HG03442 (cell line): ENCODE data around the gene MRPS6.

Experiments
- ATAC-seq: cut with Tn5 transposase; IDR thresholded peaks from one replicate; pipeline ENCODE4 v1.9.1; 2021; ENCODE audit warnings: mild to moderate bottlenecking, moderate library complexity; ENCODE audit not compliant: unreplicated experiment

The MRPS6 gene

GRCh38 chr21:34073032-34073748, at the start of gene MRPS6, which contains the start of gene SLC5A3:
MRPS6 (plus strand) TSS chr21:34073578; CDS start chr21:34073701, 123 bp downstream.
SLC5A3 (plus strand) TSS chr21:34073578; CDS start chr21:34095199, 21,621 bp downstream.
- ATAC-seq: peak; percentile 70

DNA sequence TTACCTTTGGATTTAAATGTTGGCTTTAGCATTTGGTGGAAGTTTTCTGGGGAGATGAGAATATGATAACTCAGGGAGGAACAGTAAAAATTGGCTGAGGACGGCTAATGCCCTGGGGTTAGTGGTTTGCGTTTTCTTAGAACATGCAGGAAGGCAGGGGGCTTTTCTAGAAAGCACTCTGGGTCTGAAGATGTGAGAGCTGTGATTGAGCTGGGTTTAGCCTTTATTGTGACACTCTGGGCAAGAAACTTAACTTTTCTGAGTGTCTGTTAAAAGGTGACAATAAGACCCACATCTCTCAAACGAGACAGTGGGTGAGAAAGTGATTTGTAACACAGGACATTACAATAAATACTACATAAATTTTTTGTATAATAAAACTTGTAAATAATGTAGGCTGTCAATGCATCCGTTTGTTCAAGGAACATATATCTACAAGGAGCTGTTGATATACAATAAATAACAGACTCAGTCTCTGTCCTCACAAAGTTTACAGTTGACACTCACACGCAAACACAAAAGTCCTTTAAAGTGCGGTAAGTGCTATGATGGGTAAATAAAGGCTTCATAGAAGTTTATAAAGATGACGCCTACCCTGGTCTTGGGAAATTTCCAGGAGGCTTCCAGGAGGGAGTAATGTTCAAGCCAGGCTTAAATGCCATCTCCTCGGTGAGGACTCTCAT, 49.5 kb upstream of the MRPS6 start:
- no peak for ATAC-seq

DNA sequence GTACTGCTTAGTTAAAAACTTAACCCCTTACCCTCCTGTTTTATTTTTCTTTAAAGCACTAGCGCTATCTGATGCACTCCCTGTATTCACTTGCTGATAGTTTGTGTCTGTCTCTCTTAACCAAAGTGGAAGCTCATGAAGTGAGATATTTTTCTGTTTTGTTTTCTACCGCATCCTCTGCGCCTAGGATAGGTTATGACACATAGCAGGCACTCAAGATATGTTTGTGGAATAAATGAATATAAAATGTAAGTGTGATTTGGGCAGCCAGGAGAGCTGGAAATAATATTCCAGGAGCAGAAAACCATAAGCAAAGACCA, 49.0 kb upstream of the MRPS6 start:
- ATAC-seq: no peak

GRCh38 chr21:34027721-34028461, 45.5 kb upstream of the MRPS6 start:
- ATAC-seq: no peak

DNA sequence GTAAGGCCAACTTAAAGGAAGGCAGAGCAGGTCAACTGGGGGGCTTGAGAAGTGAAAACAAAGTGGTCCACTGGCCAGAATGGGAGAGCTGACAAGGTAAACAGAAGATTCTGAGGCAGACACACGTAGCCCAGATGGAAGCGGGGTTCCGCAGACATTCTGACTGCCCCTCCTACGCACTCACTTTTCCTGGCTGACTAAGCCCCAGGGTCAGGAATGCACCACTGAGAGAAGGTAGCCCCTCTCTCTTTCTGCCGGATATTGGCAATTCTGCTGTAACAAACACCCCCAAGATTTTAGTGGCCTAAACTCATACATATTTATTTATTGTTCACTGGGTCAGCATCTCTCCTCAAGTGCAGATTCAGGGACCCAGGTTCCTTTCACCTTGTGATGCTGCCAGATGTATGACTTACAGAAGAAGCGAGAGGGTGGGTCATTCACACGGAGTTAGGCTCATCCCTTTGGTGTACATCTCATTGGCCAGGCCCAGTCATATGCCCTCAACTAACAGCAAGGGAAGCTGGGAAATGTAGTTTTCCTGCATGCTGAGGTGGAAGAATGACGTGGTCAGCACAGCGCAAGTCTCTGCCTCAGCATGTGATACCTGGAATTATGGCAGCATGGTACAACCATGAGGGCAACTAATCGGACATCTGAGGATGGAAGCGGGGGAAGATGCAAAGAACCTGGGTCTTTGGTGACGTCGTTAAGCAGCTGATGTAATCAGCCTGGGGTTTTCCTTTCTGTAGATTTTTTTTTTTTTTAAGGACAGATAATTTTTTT, 43.4 kb upstream of the MRPS6 start:
- ATAC-seq: peak; percentile 90

DNA sequence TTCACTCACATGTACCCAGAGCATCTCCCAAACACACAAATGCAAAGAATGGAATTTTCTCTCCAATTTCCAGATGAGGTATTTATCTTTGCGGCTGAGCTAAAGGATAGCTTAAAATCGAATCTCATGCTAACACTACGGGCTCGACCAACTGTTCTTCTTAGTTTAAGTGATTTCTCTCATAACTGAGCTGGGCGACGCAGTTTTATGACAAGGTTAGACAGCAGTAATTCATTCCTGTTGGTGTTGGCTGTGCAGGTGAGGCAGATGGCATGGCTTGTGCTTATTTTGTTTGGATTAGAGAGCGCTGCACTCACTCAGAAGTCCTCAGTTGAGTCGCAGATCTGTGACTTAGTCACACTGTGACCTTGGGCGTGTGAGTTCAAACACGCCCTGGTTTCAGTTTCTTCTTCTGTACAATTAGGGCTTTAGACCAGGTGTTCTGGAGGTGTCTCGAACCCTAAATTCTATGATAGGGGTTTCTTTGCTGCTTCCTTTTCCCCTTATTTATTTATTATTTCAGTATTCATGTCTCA, 41.5 kb upstream of the MRPS6 start:
- no peak for ATAC-seq

DNA sequence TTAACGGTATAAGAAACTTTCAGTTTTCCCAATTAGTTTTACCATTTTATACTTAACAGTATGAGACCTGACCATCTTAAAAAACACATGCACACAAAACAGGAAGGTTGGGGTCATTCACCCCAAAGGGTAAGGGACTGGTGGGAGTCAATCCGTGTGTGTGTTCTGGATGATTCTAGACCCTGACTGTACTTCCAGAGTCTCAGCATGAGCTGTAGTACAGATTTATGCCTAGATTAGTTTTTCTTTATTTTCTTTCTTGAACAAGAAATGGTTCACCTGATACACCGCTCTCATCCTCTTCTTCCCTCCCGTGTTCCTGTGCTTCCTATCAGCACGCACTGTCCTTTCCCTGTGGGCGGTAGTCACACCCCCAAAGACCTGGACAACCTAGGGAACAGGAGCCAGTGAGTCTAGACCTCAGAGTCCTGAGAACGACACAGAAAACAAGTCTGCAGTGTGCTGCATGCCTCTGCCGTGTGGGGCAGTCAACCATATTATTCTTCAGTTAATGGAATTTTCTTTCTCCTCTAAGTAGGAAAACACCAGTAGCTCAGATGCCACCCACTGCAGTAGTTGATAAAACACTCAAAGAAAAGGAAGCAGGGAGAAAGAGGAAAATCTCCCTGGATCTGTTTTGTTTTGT, 38.9 kb upstream of the MRPS6 start:
- ATAC-seq: no peak

DNA sequence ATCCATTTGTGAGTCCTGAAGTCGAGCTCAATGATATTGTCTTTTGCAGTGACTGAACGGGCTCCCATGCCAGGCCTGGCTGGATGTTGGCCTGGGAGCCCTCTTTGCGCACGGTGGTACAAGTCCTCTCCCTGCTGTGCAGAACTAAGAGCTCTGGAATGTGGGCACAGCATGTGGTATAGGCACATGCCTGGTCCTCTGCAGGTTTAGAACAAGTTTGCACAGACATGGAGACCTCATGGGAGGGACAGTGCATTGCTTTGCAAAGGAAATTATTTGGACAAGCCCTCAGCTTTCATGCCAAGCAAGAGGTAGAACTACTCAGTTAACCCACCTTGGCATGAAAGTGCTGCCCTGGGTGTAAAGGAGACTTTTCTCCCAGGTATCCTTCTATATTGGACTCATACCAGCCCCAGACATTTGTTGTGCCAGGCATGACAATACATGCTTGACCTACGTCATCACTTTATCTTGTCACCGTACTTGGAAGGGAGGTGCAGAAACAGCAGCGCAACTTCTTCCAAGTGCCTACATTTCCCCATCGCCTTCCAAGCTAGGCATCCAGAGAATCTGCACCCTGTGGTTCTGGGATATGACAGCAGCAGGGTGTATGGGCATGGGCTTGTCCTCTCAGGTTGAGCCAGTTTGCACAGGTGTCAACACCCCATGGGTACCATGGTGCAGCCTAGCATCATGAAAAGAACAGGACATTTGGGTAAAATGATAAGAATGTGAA, 37.6 kb upstream of the MRPS6 start:
- ATAC-seq: no peak

DNA sequence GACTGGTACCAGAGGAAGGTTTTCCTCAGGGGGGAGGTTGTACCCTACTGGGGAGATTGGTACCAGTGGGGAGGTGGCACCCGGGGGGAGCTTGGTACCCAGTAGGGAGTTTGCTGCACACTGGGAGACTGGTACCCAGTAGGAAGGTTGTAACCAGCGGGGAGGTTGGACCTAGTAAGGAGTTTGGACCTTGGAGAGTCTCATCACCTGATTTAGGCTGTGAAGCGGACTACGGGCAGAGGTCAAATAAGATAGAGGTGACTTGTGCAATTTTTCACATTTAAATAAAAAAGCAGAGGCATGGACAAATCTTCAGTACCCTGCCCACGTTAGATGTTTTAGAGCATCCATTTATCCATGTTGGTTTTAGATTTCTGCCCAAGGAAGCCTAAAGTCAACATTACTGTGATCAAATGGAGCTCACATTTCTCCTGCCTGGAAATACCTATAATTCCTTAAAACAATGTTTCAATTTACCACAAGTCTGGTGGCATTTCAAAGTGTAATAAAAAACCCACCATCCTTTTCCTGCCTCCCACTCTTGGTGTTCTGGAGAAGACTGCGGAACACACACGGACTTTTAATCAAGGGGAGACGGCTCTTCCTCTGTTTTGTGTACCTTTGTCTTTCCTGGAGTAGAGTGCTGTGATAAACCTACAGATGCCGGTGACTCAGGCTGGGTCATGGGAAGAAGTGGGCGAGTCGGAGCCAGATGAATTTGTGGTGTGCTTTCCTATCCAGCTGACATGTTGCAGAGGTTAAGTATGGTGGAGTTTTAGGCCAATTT, 36.2 kb upstream of the MRPS6 start:
- no peak for ATAC-seq

- ATAC-seq: no peak
Observed at GRCh38 chr21:34039678-34040382, 33.5 kb upstream of the MRPS6 start.

DNA sequence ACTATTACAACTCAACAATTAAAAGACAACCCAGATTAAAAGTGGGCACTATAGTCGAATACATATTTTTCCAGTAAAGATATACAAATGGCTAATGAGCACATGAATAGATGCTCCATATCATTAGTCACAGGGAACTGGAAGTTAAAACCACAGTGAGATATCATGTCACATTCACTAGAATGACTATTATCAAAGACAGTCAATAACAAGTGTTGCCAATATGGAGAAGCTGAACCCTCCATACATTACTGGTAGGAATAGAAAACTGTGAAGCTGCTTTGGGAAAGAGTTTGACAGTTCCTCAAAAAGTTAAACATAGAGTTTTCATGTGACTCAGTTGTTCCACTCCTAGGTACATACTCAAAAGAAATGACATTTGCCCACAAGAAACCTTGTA, 30.6 kb upstream of the MRPS6 start:
- no peak for ATAC-seq

DNA sequence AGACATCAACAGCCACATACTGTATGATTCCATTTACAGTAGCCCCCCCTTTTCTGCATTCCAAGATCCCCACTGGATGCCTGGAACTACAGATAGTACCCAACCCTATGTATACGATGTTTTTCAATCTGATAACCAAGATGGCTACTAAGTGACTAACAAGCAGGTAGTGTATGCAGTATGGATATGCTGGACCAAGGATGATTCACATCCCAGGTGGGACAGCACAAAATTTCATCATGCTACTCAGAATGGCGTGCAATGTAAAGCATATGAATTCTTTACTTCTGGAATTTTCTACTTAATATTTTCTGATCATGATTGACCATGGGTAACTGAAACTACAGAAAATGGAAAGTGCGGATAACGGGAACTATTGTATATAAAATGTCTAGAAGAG, 30.0 kb upstream of the MRPS6 start:
- no peak for ATAC-seq

- no peak for ATAC-seq
Observed at GRCh38 chr21:34046917-34047316, 26.5 kb upstream of the MRPS6 start.

GRCh38 chr21:34047835-34048234, 25.5 kb upstream of the MRPS6 start:
- ATAC-seq: no peak

GRCh38 chr21:34052171-34052570, 21.2 kb upstream of the MRPS6 start:
- no peak for ATAC-seq

DNA sequence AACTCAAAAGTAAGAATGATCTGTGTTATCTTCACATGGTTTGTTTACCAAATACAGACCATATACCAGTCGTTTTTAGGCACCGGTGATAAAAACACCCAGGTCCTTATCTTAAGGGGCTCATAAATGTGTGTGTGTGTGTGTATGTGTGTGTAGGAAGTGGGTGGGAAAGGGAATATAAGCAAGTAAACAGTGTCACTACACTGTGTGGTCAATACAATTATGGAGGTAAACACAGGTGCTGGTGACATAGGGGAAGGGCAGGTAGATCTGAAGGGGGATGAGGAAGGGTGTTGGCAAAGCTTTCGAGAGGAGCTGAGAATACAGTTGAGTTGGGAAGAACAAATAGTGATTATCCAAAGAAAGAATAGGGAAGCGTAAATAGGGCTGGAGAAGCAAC, 19.1 kb upstream of the MRPS6 start:
- ATAC-seq: no peak

DNA sequence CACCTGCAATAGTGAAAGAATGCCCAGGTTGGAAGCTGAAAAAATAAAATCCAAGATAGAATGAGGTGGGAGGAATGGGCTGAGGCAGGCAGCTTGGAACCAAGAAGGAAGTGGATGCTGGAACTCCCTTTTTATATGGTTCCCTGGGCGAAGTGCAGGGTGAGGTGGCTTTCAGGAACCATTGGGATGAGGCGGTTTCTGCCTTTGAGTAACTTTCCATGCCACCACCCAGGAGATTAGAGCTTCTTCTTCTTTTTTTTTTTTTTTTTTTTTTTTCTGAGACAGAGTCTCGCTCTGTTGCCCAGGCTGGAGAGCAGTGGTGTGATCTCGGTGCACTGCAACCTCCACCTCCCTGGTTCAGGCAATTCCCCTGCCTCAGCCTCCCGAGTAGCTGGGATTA, 17.8 kb upstream of the MRPS6 start:
- ATAC-seq: no peak

DNA sequence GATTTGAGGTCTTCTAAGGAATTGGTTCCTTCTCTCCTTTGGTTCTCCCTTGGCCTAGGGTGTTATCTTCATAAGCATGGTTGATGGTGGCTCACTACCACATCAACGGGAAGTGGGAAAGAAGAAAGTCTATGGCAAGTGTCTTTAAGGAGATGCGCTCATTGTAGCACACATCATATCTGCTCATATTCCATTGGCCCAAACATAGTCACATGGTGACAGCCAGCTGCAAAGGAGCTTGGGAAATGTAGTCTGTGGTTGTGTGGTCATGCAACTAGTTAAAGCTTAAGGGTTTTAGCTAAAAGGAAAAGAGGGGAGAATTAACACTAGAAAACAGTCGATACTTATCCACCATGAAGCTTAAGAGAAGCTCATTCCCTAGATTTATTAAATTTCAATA, 11.4 kb upstream of the MRPS6 start:
- ATAC-seq: no peak
